ENCODE data around the gene MYADML2. TPM values are rescaled to one million over a fixed set of nuclear protein-coding genes. Genes with fewer than 3 reads are reported as not detected.

The MYADML2 gene
- total and polyA plus RNA-seq, 2 experiments from 2014 or later: 0.70 to 1.7 TPM

- no peak for TF ChIP-seq ZNF462 (CRISPR knock-in tag; IDR thresholded peaks at IDR 0.05)
- TF ChIP-seq ZNF114 (CRISPR knock-in tag; IDR thresholded peaks at IDR 0.05): no peak
- TF ChIP-seq JUNB (IDR thresholded peaks at IDR 0.05; ENCODE audit: unreplicated experiment): no peak
- no peak for TF ChIP-seq NANOG (IDR thresholded peaks at IDR 0.05; ENCODE audit: borderline replicate concordance)
- no peak for TF ChIP-seq REST (IDR thresholded peaks at IDR 0.05; ENCODE audit: unreplicated experiment)
- TF ChIP-seq ETS1 (IDR thresholded peaks at IDR 0.05): no peak
Observed at GRCh38 chr17:81955058-81955681, 8.1 kb upstream of the MYADML2 start (continued).

Data from GM23338 (cell line).